H9 (cell line): Measurements from ENCODE around the gene DTNB. TPM values are rescaled to one million over a fixed set of nuclear protein-coding genes. Genes with fewer than 3 reads are reported as not detected.

Experiments
- DNase-seq: peaks from one replicate; pipeline ENCODE4 v3.0.0-alpha.2; 2017
- H2AFZ ChIP-seq: one replicate; pipeline ENCODE4 v1.6.1; 2013; ENCODE audit warnings: mild to moderate bottlenecking, low read length, control low read depth, moderate library complexity
- H2AK5ac ChIP-seq: 2 replicates; pipeline ENCODE4 v1.6.1; 2013; ENCODE audit warnings: low read length, control low read depth, mixed read lengths; ENCODE audit not compliant: insufficient read length
- H2BK120ac ChIP-seq: one replicate; pipeline ENCODE4 v1.6.1; 2013; ENCODE audit warnings: low read depth, mild to moderate bottlenecking, low read length, control low read depth, inconsistent platforms; ENCODE audit not compliant: poor library complexity, severe bottlenecking
- H2BK12ac ChIP-seq: 2 replicates; pipeline ENCODE4 v1.6.1; 2013; ENCODE audit warnings: low read length, control low read depth, mixed read lengths, low read depth; ENCODE audit not compliant: insufficient read length
- H2BK15ac ChIP-seq: 2 replicates; pipeline ENCODE4 v1.6.1; 2013; ENCODE audit warnings: low read depth, low read length, control low read depth
- H2BK20ac ChIP-seq: one replicate; pipeline ENCODE4 v1.6.1; 2013; ENCODE audit warnings: low read depth, mild to moderate bottlenecking, low read length, control low read depth, inconsistent platforms; ENCODE audit not compliant: poor library complexity, severe bottlenecking
- H2BK5ac ChIP-seq: 2 replicates; pipeline ENCODE4 v1.6.1; 2013; ENCODE audit warnings: low read length, control low read depth, mixed read lengths; ENCODE audit not compliant: insufficient read length
- H3K14ac ChIP-seq: 2 replicates; pipeline ENCODE4 v1.6.1; 2013; ENCODE audit warnings: low read length, control low read depth; ENCODE audit not compliant: insufficient read depth
- H3K18ac ChIP-seq: 2 replicates; pipeline ENCODE4 v1.6.1; 2013; ENCODE audit warnings: low read depth, mild to moderate bottlenecking, mixed read lengths, low read length, control low read depth; ENCODE audit not compliant: insufficient read length
- H3K23ac ChIP-seq: 2 replicates; pipeline ENCODE4 v1.6.1; 2013; ENCODE audit warnings: low read length, control low read depth, mixed read lengths, low read depth; ENCODE audit not compliant: insufficient read length
- H3K23me2 ChIP-seq: 2 replicates; pipeline ENCODE4 v1.6.1; 2013; ENCODE audit warnings: low read depth, mild to moderate bottlenecking, mixed read lengths, low read length, control low read depth; ENCODE audit not compliant: insufficient read length, poor library complexity, severe bottlenecking
- H3K27ac ChIP-seq: 2 replicates; pipeline ENCODE4 v1.5.1; 2013; ENCODE audit warnings: low read length, control low read depth, mixed read lengths, low read depth; ENCODE audit not compliant: insufficient read length
- H3K27me3 ChIP-seq: 2 replicates; pipeline ENCODE4 v1.6.1; 2013; ENCODE audit warnings: low read length, control low read depth, inconsistent platforms; ENCODE audit not compliant: insufficient read depth
- H3K4ac ChIP-seq: 2 replicates; pipeline ENCODE4 v1.6.1; 2013; ENCODE audit warnings: low read depth, mild to moderate bottlenecking, control low read depth, inconsistent platforms, low read length, moderate library complexity
- H3K4me1 ChIP-seq: 2 replicates; pipeline ENCODE4 v1.6.1; 2013; ENCODE audit warnings: low read length, control low read depth, inconsistent platforms; ENCODE audit not compliant: insufficient read depth
- H3K4me2 ChIP-seq: 2 replicates; pipeline ENCODE4 v1.6.1; 2013; ENCODE audit warnings: low read length, control low read depth, mixed read lengths; ENCODE audit not compliant: insufficient read length, insufficient read depth
- H3K56ac ChIP-seq: 2 replicates; pipeline ENCODE4 v1.6.1; 2013; ENCODE audit warnings: low read depth, mild to moderate bottlenecking, mixed read lengths, low read length, control low read depth; ENCODE audit not compliant: insufficient read length
- H3K79me1 ChIP-seq: 2 replicates; pipeline ENCODE4 v1.6.1; 2013; ENCODE audit warnings: low read depth, mild to moderate bottlenecking, moderate library complexity, low read length, control low read depth, inconsistent platforms; ENCODE audit not compliant: insufficient read depth, poor library complexity, severe bottlenecking
- H3K79me2 ChIP-seq: 2 replicates; pipeline ENCODE4 v1.6.1; 2013; ENCODE audit warnings: low read length, control low read depth, inconsistent platforms; ENCODE audit not compliant: insufficient read depth
- H3K9ac ChIP-seq: 2 replicates; pipeline ENCODE4 v1.6.1; 2013; ENCODE audit warnings: low read length, control low read depth, mixed read lengths; ENCODE audit not compliant: insufficient read length; ENCODE audit errors: extremely low read depth
- H3K9me3 ChIP-seq: one replicate; pipeline ENCODE4 v1.6.1; 2013; ENCODE audit warnings: low read depth, low read length, inconsistent platforms; ENCODE audit not compliant: control insufficient read depth
- H3T11ph ChIP-seq: one replicate; pipeline ENCODE4 v1.6.1; 2013; ENCODE audit warnings: mild to moderate bottlenecking, low read length, control low read depth, inconsistent platforms
- H4K20me1 ChIP-seq: one replicate; pipeline ENCODE4 v1.6.1; 2013; ENCODE audit not compliant: control insufficient read depth, insufficient read length, insufficient read depth
- H4K5ac ChIP-seq: 2 replicates; pipeline ENCODE4 v1.6.1; 2013; ENCODE audit warnings: low read depth, mild to moderate bottlenecking, mixed read lengths, low read length, control low read depth; ENCODE audit not compliant: insufficient read length
- H4K8ac ChIP-seq: replicated peaks from 2 replicates; pipeline ENCODE4 v1.6.1; 2013; ENCODE audit warnings: low read length, control low read depth, mixed read lengths, low read depth; ENCODE audit not compliant: insufficient read length
- H4K91ac ChIP-seq: 2 replicates; pipeline ENCODE4 v1.6.1; 2013; ENCODE audit warnings: low read depth, mild to moderate bottlenecking, moderate library complexity, mixed read lengths, low read length, control low read depth; ENCODE audit not compliant: insufficient read length
- H3K27ac Mint-ChIP-seq, 3 experiments: 2 replicates in 2 of 3; 3 replicates in 1 of 3; pipeline ENCODE4 v1.8.0; 2020 to 2021; ENCODE audit warnings: mixed read lengths in 3 of 3, mild to moderate bottlenecking in 1 of 3, moderate library complexity in 1 of 3
- H3K27me3 Mint-ChIP-seq: 2 replicates; pipeline ENCODE4 v1.8.0; 2021; ENCODE audit warnings: low read depth, mild to moderate bottlenecking, moderate library complexity, mixed read lengths
- H3K36me3 Mint-ChIP-seq, 3 experiments: 2 replicates in 2 of 3; 3 replicates in 1 of 3; pipeline ENCODE4 v1.8.0; 2020 to 2021; ENCODE audit warnings: low read depth in 3 of 3, mixed read lengths in 3 of 3; ENCODE audit not compliant: insufficient read depth in 1 of 3
- H3K4me1 Mint-ChIP-seq, 2 experiments: 2 replicates each; pipeline ENCODE4 v1.8.0; 2020; ENCODE audit warnings: mixed read lengths in 2 of 2
- H3K4me3 Mint-ChIP-seq, 2 experiments: 2 replicates in 1 of 2; 3 replicates in 1 of 2; pipeline ENCODE4 v1.8.0; 2020 to 2021; ENCODE audit warnings: mild to moderate bottlenecking in 2 of 2, mixed read lengths in 2 of 2, moderate library complexity in 1 of 2
- H3K9me3 Mint-ChIP-seq, 2 experiments: 2 replicates in 1 of 2; 3 replicates in 1 of 2; pipeline ENCODE4 v1.8.0; 2020; ENCODE audit warnings: mild to moderate bottlenecking in 2 of 2, mixed read lengths in 2 of 2, moderate library complexity in 1 of 2
- CTCF ChIP-seq: fragments of 200-600 bp; sonication (generic); conservative IDR thresholded peaks from 3 replicates; pipeline ENCODE4 v1.8.0; 2021; ENCODE audit warnings: antibody characterized with exemption, mild to moderate bottlenecking
- WGBS: extraction: QIAGEN DNeasy Blood & Tissue Kit; methylation state at CpG from one replicate; pipeline ENCODE4 v1.1.7; 2013; ENCODE audit warnings: missing lambda C conversion rate, low lambda C conversion rate, mixed read lengths; ENCODE audit not compliant: insufficient read length; ENCODE audit errors: extremely low coverage; 5-methylcytosine and 5-hydroxymethylcytosine counted together
- total RNA-seq: library from RNA; stranded (reverse); gene quantifications from 2 replicates; pipeline ENCODE4 v1.2.1, GENCODE V29; 2021

The DTNB gene
- total RNA-seq, 1 experiment from 2014 or later: 26.7 TPM

GRCh38 chr2:25330937-25331336 is 342.4 kb downstream of the DTNB start:
- H3K4ac ChIP-seq: no peak overlapping the region
- H3K36me3 Mint-ChIP-seq: peaks cover 8 to 21% (median 17%) of the 10 kb centered on the region in 3 experiments; a peak in 6 of 7 replicates
- no peak overlapping the region for H4K91ac ChIP-seq
- no peaks in the 10 kb centered on the region for H3K79me1 ChIP-seq
- H3K4me1 Mint-ChIP-seq: peaks cover 37 to 51% of the 10 kb centered on the region in 2 experiments
- H2BK5ac ChIP-seq: no peak overlapping the region
- no peak overlapping the region for H4K8ac ChIP-seq
- H2BK20ac ChIP-seq: no peak overlapping the region
- H2BK12ac ChIP-seq: no peak overlapping the region
- no peak overlapping the region for H3K4me3 Mint-ChIP-seq
- H3K79me2 ChIP-seq: no peaks in the 10 kb centered on the region; the same call in 1 of the 2 replicates
- no peak overlapping the region for H3K56ac ChIP-seq
- H2BK120ac ChIP-seq: no peak overlapping the region
- no peak overlapping the region for H2BK15ac ChIP-seq
- H3K4me1 ChIP-seq: peaks cover 8% of the 10 kb centered on the region; the same call in 1 of the 2 replicates
- H3K27me3 Mint-ChIP-seq: peaks cover 3% of the 10 kb centered on the region; the same call in 1 of the 2 replicates
- H3K27ac Mint-ChIP-seq: no peak overlapping the region; a peak in 1 of 7 replicates
- H3T11ph ChIP-seq: no peak overlapping the region
- no peak overlapping the region for H4K5ac ChIP-seq
- no peaks in the 10 kb centered on the region for H4K20me1 ChIP-seq
- no peak overlapping the region for H3K23ac ChIP-seq
- no CpG with 5 or more reads among the region's 4 CpGs for WGBS
- H3K27me3 ChIP-seq: no peaks in the 10 kb centered on the region
- no peaks in the 10 kb centered on the region for H3K23me2 ChIP-seq
- H3K9ac ChIP-seq: no peak overlapping the region
- peaks cover 10 to 11% of the 10 kb centered on the region in 2 experiments; a peak in 4 of 5 replicates for H3K9me3 Mint-ChIP-seq
- no peak overlapping the region for H3K27ac ChIP-seq
- H3K18ac ChIP-seq: no peak overlapping the region
- no peak overlapping the region for H3K4me2 ChIP-seq
- no peak for TF ChIP-seq CTCF
- no peak overlapping the region for H2AK5ac ChIP-seq
- no peak for DNase-seq
- no peaks in the 10 kb centered on the region for H3K9me3 ChIP-seq
- H3K14ac ChIP-seq: no peak overlapping the region
- H2AFZ ChIP-seq: no peak overlapping the region
